Mesothelial cell of epicardium (in vitro differentiated cells): ENCODE results near the gene WSCD2. TPM values are rescaled to one million over a fixed set of nuclear protein-coding genes. Genes with fewer than 3 reads are reported as not detected.

ENCODE experiments used
- DNase-seq, 2 experiments: peaks; one replicate each; pipeline ENCODE4 v3.0.0; 2021; ENCODE audit warnings: low spot score in 2 of 2; ENCODE audit not compliant: unreplicated experiment in 2 of 2
- H3K27ac Mint-ChIP-seq: 2 replicates; pipeline ENCODE4 v1.8.0; 2021; ENCODE audit warnings: mixed read lengths
- H3K27me3 Mint-ChIP-seq: 2 replicates; pipeline ENCODE4 v1.8.0; 2021; ENCODE audit warnings: low read depth, mixed read lengths
- H3K36me3 Mint-ChIP-seq: 2 replicates; pipeline ENCODE4 v1.8.0; 2021; ENCODE audit warnings: mixed read lengths
- H3K4me1 Mint-ChIP-seq: 2 replicates; pipeline ENCODE4 v1.8.0; 2021; ENCODE audit warnings: mixed read lengths
- H3K4me3 Mint-ChIP-seq: 2 replicates; pipeline ENCODE4 v1.8.0; 2021; ENCODE audit warnings: mild to moderate bottlenecking, moderate library complexity, mixed read lengths
- H3K9me3 Mint-ChIP-seq: 2 replicates; pipeline ENCODE4 v1.8.0; 2021; ENCODE audit warnings: mixed read lengths
- CTCF ChIP-seq: fragments of 200-600 bp; sonication (generic); IDR thresholded peaks from one replicate; pipeline ENCODE4 v1.5.0; 2021; ENCODE audit warnings: antibody characterized with exemption; ENCODE audit not compliant: unreplicated experiment
- total RNA-seq: library from RNA; stranded (reverse); gene quantifications from 3 replicates; pipeline ENCODE4 v1.2.1, GENCODE V29; 2021

Gene WSCD2
- total RNA-seq, 1 donor from 2014 or later = 0.13 TPM

GRCh38 chr12:108201808-108202207 lies 72.7 kb downstream of the WSCD2 start:
- no peak overlapping the region for H3K27ac Mint-ChIP-seq

GRCh38 chr12:108204117-108204987 lies 75.3 kb downstream of the WSCD2 start:
- H3K27me3 Mint-ChIP-seq = peaks cover 35% of the 10 kb centered on the region
- no peak for DNase-seq
- no peaks in the 10 kb centered on the region for H3K36me3 Mint-ChIP-seq
- no peaks in the 10 kb centered on the region for H3K9me3 Mint-ChIP-seq
- H3K27ac Mint-ChIP-seq = no peak overlapping the region
- H3K4me3 Mint-ChIP-seq = no peak overlapping the region
- no peaks in the 10 kb centered on the region for H3K4me1 Mint-ChIP-seq
- TF ChIP-seq CTCF = no peak

More at GRCh38 chr12:108201808-108202207, 72.7 kb downstream of the WSCD2 start:
- no peak for TF ChIP-seq CTCF
- Mint-ChIP-seq H3K27me3 (peaks cover 32% of the 10 kb centered on the region), H3K4me3 (no peak overlapping the region), H3K9me3 (no peaks in the 10 kb centered on the region), H3K36me3 (no peaks in the 10 kb centered on the region), H3K4me1 (no peaks in the 10 kb centered on the region)
- no peak for DNase-seq

- Mint-ChIP-seq H3K4me3 (no peak overlapping the region), H3K4me1 (no peaks in the 10 kb centered on the region), H3K9me3 (no peaks in the 10 kb centered on the region), H3K27ac (no peak overlapping the region), H3K27me3 (peaks cover 34% of the 10 kb centered on the region), H3K36me3 (no peaks in the 10 kb centered on the region)
- no peak for DNase-seq
- no peak for TF ChIP-seq CTCF
These were observed 76.8 kb downstream of the WSCD2 start for GRCh38 chr12:108205864-108206263.

GRCh38 chr12:108207791-108208730 lies 79.0 kb downstream of the WSCD2 start:
- Mint-ChIP-seq H3K4me1 (no peaks in the 10 kb centered on the region), H3K36me3 (no peaks in the 10 kb centered on the region), H3K27me3 (peaks cover 29% of the 10 kb centered on the region), H3K9me3 (no peaks in the 10 kb centered on the region), H3K27ac (no peak overlapping the region), H3K4me3 (no peak overlapping the region)
- TF ChIP-seq CTCF = no peak
- no peak for DNase-seq

GRCh38 chr12:108210001-108210400 lies 80.9 kb downstream of the WSCD2 start:
- Mint-ChIP-seq H3K4me3 (no peak overlapping the region), H3K27ac (no peak overlapping the region), H3K36me3 (no peaks in the 10 kb centered on the region), H3K9me3 (no peaks in the 10 kb centered on the region), H3K27me3 (peaks cover 22% of the 10 kb centered on the region), H3K4me1 (no peaks in the 10 kb centered on the region)
- DNase-seq = no peak
- TF ChIP-seq CTCF = no peak
